Activated T-cell treated with anti-CD3 and anti-CD28 coated beads, Interleukin-2, amount 50 U/mL, for 72 hours (primary cell): Measurements from ENCODE around the gene IFNG-AS1. TPM values are rescaled to one million over a fixed set of nuclear protein-coding genes. Genes with fewer than 3 reads are reported as not detected.

ENCODE experiments used
- ATAC-seq, 2 donors: fragments of 150-1000 bp; cut with Tn5 transposase; replicated peaks in 1 of 2; 2 replicates each; pipeline ENCODE4 v1.10.0; 2021; ENCODE audit warnings: moderate library complexity in 2 of 2, mild to moderate bottlenecking in 1 of 2
- DNase-seq, 2 donors: peaks; one replicate each; pipeline ENCODE4 v3.0.0; 2021 to 2022; ENCODE audit warnings: mixed read lengths in 1 of 2
- H3K27ac Mint-ChIP-seq: one replicate; pipeline ENCODE4 v1.8.0; 2022; ENCODE audit warnings: mild to moderate bottlenecking, moderate library complexity, mixed read lengths
- H3K27me3 Mint-ChIP-seq: one replicate; pipeline ENCODE4 v1.8.0; 2022; ENCODE audit warnings: low read depth, mixed read lengths
- H3K36me3 Mint-ChIP-seq, 2 donors: one replicate each; pipeline ENCODE4 v1.8.0; 2022; ENCODE audit warnings: mixed read lengths in 2 of 2, mild to moderate bottlenecking in 1 of 2; ENCODE audit not compliant: insufficient read depth in 2 of 2
- H3K4me1 Mint-ChIP-seq: one replicate; pipeline ENCODE4 v1.8.0; 2022; ENCODE audit warnings: low read depth, mixed read lengths
- H3K4me3 Mint-ChIP-seq, 2 donors: one replicate each; pipeline ENCODE4 v1.8.0; 2022; ENCODE audit warnings: mild to moderate bottlenecking in 2 of 2, mixed read lengths in 2 of 2, moderate library complexity in 2 of 2
- H3K9me3 Mint-ChIP-seq, 2 donors: one replicate each; pipeline ENCODE4 v1.8.0; 2022; ENCODE audit warnings: mixed read lengths in 2 of 2
- total RNA-seq, 2 donors: library from RNA; stranded (reverse); gene quantifications; one replicate each; pipeline ENCODE4 v1.2.3, GENCODE V29; 2022

The IFNG-AS1 gene
- total RNA-seq, 2 donors from 2014 or later, result not detected

DNA sequence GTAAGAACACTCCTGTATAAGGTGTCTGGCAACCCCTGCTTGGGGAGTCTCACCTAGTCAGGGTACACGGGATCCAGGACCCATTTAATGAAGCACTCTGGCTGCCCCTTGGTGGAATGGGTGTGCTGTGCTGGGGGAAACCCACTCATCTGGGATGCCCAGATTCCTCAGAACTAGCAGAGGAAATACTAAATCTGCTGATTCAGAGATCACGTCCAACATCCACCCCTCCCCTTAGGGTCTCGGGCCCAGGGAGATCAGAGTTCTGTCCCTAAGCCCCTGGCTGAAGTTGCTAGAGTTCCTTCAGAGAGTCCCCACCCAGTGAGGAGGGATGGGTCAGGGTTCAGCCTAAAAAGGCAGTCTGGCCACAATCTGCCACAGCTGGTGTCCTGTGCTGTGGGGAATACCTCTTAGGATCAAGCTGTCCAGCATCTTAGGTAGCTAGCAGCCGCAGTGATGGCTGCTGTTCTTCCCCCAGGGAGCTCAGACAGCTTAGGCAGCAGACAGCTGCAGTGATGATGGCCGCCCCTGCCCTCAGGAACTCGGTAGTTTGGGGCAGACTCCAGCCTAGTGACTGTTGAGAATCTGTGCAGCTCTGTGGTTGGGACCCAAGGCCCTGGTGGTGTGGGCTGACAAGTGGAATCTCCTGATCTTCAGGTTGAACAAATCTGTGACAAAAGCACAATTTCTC, 74.8 kb downstream of the IFNG-AS1 start:
- Mint-ChIP-seq H3K36me3 (peaks cover 11 to 34% of the 10 kb centered on the region in 2 donors), H3K9me3 (peaks cover 19 to 33% of the 10 kb centered on the region in 2 donors), H3K4me1 (peaks cover 5% of the 10 kb centered on the region), H3K4me3 (no peak overlapping the region), H3K27ac (no peak overlapping the region), H3K27me3 (peaks cover 7% of the 10 kb centered on the region)
- ATAC-seq (no peak), DNase-seq (no peak)

DNA sequence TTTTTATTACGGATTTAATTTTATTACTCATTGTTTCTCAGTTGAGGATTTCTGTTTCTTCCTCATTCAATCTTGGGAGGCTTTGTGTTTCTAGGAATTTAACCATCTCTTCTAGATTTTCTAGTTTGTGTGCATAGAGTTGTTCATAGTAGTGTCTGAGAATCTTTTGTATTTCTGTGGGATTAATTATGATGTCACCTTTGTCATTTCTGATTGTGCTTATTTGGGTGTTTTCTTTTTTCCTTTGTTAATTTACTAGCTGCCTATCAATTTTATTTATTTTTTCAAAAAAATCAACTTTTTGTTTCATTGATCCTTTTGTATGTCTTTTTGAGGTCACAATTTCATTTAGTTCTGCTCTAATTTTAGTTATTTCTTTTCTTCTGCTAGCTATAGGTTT, 75.9 kb downstream of the IFNG-AS1 start:
- Mint-ChIP-seq H3K4me1 (peaks cover 10% of the 10 kb centered on the region), H3K4me3 (no peak overlapping the region), H3K9me3 (peaks cover 16 to 29% of the 10 kb centered on the region in 2 donors), H3K27me3 (peaks cover 7% of the 10 kb centered on the region), H3K27ac (peak overlapping the region; percentile 20), H3K36me3 (peaks cover 11 to 27% of the 10 kb centered on the region in 2 donors)
- ATAC-seq, result no peak
- no peak for DNase-seq

GRCh38 chr12:68065687-68066086, 76.4 kb downstream of the IFNG-AS1 start:
- H3K4me1 Mint-ChIP-seq, result peaks cover 10% of the 10 kb centered on the region
- peak overlapping the region; percentile 20 for H3K27ac Mint-ChIP-seq
- ATAC-seq (no peak), DNase-seq (no peak)
- H3K9me3 Mint-ChIP-seq, result peaks cover 15 to 29% of the 10 kb centered on the region in 2 donors
- H3K36me3 Mint-ChIP-seq, result peaks cover 11 to 26% of the 10 kb centered on the region in 2 donors
- no peak overlapping the region for H3K4me3 Mint-ChIP-seq
- H3K27me3 Mint-ChIP-seq, result peaks cover 7% of the 10 kb centered on the region

DNA sequence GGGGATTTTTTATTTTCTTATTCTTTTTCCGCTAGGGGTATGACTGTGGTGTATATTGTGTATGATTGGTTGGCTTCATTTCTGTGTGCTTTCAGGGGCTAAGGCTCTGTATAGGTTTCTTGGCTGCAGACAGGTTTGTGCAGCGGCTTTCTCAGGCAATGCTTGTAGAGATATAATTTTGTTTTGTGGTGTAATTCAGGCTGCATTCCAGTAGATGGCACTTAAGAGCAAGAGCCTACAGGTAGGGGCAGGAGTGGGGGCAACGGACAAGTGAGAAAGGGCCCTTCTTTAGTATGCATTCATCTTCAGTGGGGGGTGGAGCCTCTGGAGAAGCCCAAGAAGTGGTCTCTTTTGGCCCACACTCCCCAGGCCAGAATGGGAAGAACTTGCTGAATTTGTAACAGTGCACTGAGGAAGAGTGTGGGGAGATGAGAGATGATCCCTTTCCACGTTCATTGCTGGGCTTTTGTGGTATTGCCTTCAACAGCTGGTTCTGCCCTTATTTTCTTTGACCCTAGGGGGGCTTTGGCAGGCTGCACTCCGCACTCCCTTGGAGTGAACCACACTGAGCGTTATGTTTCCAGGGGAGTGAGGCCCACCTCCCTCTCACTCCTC, 78.6 kb downstream of the IFNG-AS1 start:
- ATAC-seq (no peak), DNase-seq (no peak)
- H3K9me3 Mint-ChIP-seq, result peaks cover 9 to 19% of the 10 kb centered on the region in 2 donors
- H3K27ac Mint-ChIP-seq, result no peak overlapping the region
- H3K4me1 Mint-ChIP-seq, result peaks cover 10% of the 10 kb centered on the region
- H3K4me3 Mint-ChIP-seq, result no peak overlapping the region
- peaks cover 7 to 15% of the 10 kb centered on the region in 2 donors for H3K36me3 Mint-ChIP-seq
- peaks cover 7% of the 10 kb centered on the region for H3K27me3 Mint-ChIP-seq

DNA sequence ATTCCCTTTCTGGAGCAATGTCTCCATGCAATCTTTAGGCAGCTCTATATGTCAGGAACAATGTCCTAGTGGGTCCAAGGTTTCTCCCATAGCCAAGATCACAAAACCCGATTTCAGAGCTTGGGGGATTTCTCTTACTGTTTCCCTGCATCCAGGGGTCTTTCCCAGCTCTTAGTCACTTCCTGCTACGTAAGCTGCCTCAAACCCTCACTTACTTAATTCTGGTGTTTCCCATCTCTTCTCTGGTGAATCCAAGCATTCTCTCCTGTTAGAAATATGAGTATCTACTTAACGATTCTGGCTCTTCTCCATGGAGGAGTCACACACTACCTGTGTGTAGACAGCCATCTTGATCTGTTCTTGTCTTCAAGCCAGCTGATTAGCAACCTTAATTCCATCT, 80.0 kb downstream of the IFNG-AS1 start:
- Mint-ChIP-seq H3K27ac (no peak overlapping the region), H3K4me3 (no peak overlapping the region), H3K4me1 (peaks cover 10% of the 10 kb centered on the region), H3K9me3 (peaks cover 6 to 17% of the 10 kb centered on the region in 2 donors), H3K27me3 (peaks cover 7% of the 10 kb centered on the region), H3K36me3 (peaks cover 6 to 15% of the 10 kb centered on the region in 2 donors)
- ATAC-seq (no peak), DNase-seq (no peak)

Other genes with a start within 250 kb of the IFNG-AS1 start
- 10 to 100 TPM; 34.3 to 77.1 TPM for gene IFNG, start 170.3 kb downstream of the IFNG-AS1 start, total RNA-seq
- 1 to 10 TPM in 1 of 2 donors, under 1 TPM in 1; 0.53 to 1.6 TPM for gene IL26, start 236.4 kb downstream of the IFNG-AS1 start, total RNA-seq